ENCODE data around the gene NOS2.
"Not testable (repeated sequence)": the region's sequence is repeated elsewhere in the genome, so short reads cannot be mapped to it uniquely, and the experiment has no call there.

Gene NOS2

GRCh38 chr17:27800522-27800921 is at the start of gene NOS2:
Gene NOS2 (minus strand): TSS chr17:27800529. CDS start chr17:27798809, 1,720 bp downstream.
- no peak for DNase-seq (ENCODE audit: low spot score)

GRCh38 chr17:27849474-27850185 is 49.3 kb upstream of the NOS2 start:
- no peak for DNase-seq (ENCODE audit: low spot score)

- DNase-seq (ENCODE audit: low spot score), result no peak
Measured at GRCh38 chr17:27848931-27849330, 48.6 kb upstream of the NOS2 start.

- DNase-seq (ENCODE audit: low spot score), result not testable (repeated sequence)
Measured at GRCh38 chr17:27846808-27847307, 46.5 kb upstream of the NOS2 start.

GRCh38 chr17:27846042-27846655 is 45.8 kb upstream of the NOS2 start:
- no peak for DNase-seq (ENCODE audit: low spot score)

- no peak for DNase-seq (ENCODE audit: low spot score)
Measured at GRCh38 chr17:27845264-27846041, 45.1 kb upstream of the NOS2 start.

- DNase-seq (ENCODE audit: low spot score), result no peak
Measured at GRCh38 chr17:27840688-27841087, 40.4 kb upstream of the NOS2 start.

- not testable (repeated sequence) for DNase-seq (ENCODE audit: low spot score)
Measured at GRCh38 chr17:27840406-27840678, 40.0 kb upstream of the NOS2 start.

GRCh38 chr17:27839571-27840405 is 39.5 kb upstream of the NOS2 start:
- not testable (repeated sequence) for DNase-seq (ENCODE audit: low spot score)

GRCh38 chr17:27838607-27839006 is 38.3 kb upstream of the NOS2 start:
- not testable (repeated sequence) for DNase-seq (ENCODE audit: low spot score)

GRCh38 chr17:27837769-27838168 is 37.4 kb upstream of the NOS2 start:
- not testable (repeated sequence) for DNase-seq (ENCODE audit: low spot score)

- DNase-seq (ENCODE audit: low spot score), result no peak
Measured at GRCh38 chr17:27836651-27837050, 36.3 kb upstream of the NOS2 start.

- DNase-seq (ENCODE audit: low spot score), result no peak
Measured at GRCh38 chr17:27834571-27834970, 34.2 kb upstream of the NOS2 start.

- no peak for DNase-seq (ENCODE audit: low spot score)
Measured at GRCh38 chr17:27832831-27833230, 32.5 kb upstream of the NOS2 start.

GRCh38 chr17:27829888-27830287 is 29.6 kb upstream of the NOS2 start:
- not testable (repeated sequence) for DNase-seq (ENCODE audit: low spot score)

GRCh38 chr17:27829143-27829711 is 28.9 kb upstream of the NOS2 start:
- DNase-seq (ENCODE audit: low spot score), result not testable (repeated sequence)

GRCh38 chr17:27825459-27825858 is 25.1 kb upstream of the NOS2 start:
- no peak for DNase-seq (ENCODE audit: low spot score)

- no peak for DNase-seq (ENCODE audit: low spot score)
Measured at GRCh38 chr17:27824745-27825144, 24.4 kb upstream of the NOS2 start.

GRCh38 chr17:27824176-27824715 is 23.9 kb upstream of the NOS2 start:
- no peak for DNase-seq (ENCODE audit: low spot score)

GRCh38 chr17:27822108-27822507 is 21.8 kb upstream of the NOS2 start:
- DNase-seq (ENCODE audit: low spot score), result not testable (repeated sequence)

- no peak for DNase-seq (ENCODE audit: low spot score)
Measured at GRCh38 chr17:27821318-27821717, 21.0 kb upstream of the NOS2 start.
